GM23248 (cell line): ENCODE measurements around the gene GRK6. TPM values are rescaled to one million over a fixed set of nuclear protein-coding genes. Genes with fewer than 3 reads are reported as not detected.

Experiments used
- DNase-seq: peaks from one replicate; pipeline ENCODE4 v3.0.0-alpha.2; 2015
- H2AFZ ChIP-seq: fragments of 200-600 bp; sonication (generic); 2 replicates; pipeline ENCODE4 v1.6.1; 2016; ENCODE audit warnings: antibody characterized with exemption
- H3F3A ChIP-seq: fragments of 200-600 bp; sonication (generic); 2 replicates; pipeline ENCODE4 v1.6.1; 2016; ENCODE audit warnings: mild to moderate bottlenecking, antibody characterized with exemption, mixed run types; ENCODE audit not compliant: insufficient read depth
- H3K27ac ChIP-seq: fragments of 200-600 bp; sonication (generic); 2 replicates; pipeline ENCODE4 v1.5.1; 2016; ENCODE audit warnings: mild to moderate bottlenecking
- H3K27me3 ChIP-seq: fragments of 200-600 bp; sonication (generic); replicated peaks from 2 replicates; pipeline ENCODE4 v1.6.1; 2016; ENCODE audit warnings: mild to moderate bottlenecking; ENCODE audit not compliant: insufficient read depth
- H3K36me3 ChIP-seq: fragments of 200-600 bp; sonication (generic); 2 replicates; pipeline ENCODE4 v1.6.1; 2016; ENCODE audit warnings: low read depth, mild to moderate bottlenecking
- H3K4me1 ChIP-seq: fragments of 200-600 bp; sonication (generic); 2 replicates; pipeline ENCODE4 v1.6.1; 2016; ENCODE audit warnings: mild to moderate bottlenecking; ENCODE audit not compliant: insufficient read depth
- H3K4me2 ChIP-seq: fragments of 200-600 bp; sonication (generic); one replicate; pipeline ENCODE4 v1.6.1; 2016; ENCODE audit warnings: mild to moderate bottlenecking; ENCODE audit not compliant: unreplicated experiment
- H3K4me3 ChIP-seq: fragments of 200-600 bp; sonication (generic); 2 replicates; pipeline ENCODE4 v1.5.1; 2016; ENCODE audit warnings: mild to moderate bottlenecking
- H3K79me2 ChIP-seq: fragments of 200-600 bp; sonication (generic); 2 replicates; pipeline ENCODE4 v1.6.1; 2016; ENCODE audit warnings: mild to moderate bottlenecking; ENCODE audit not compliant: insufficient read depth
- H3K9ac ChIP-seq: fragments of 200-600 bp; sonication (generic); 2 replicates; pipeline ENCODE4 v1.6.1; 2016; ENCODE audit warnings: mild to moderate bottlenecking
- H3K9me2 ChIP-seq: fragments of 200-600 bp; sonication (generic); 2 replicates; pipeline ENCODE4 v1.6.1; 2016; ENCODE audit warnings: mixed run types, mild to moderate bottlenecking, moderate library complexity; ENCODE audit not compliant: insufficient read depth
- H3K9me3 ChIP-seq: fragments of 200-600 bp; sonication (generic); one replicate; pipeline ENCODE4 v1.6.1; 2017; ENCODE audit warnings: low read depth
- H4K20me1 ChIP-seq: fragments of 200-600 bp; sonication (generic); 2 replicates; pipeline ENCODE4 v1.6.0; 2016; ENCODE audit not compliant: insufficient read depth
- EZH2 ChIP-seq: fragments of 200-600 bp; sonication (generic); IDR thresholded peaks from 2 replicates; pipeline ENCODE4 v1.6.1; 2018; ENCODE audit warnings: antibody characterized with exemption, mild to moderate bottlenecking; ENCODE audit not compliant: insufficient read depth, poor library complexity, severe bottlenecking
- EZH2phosphoT487 ChIP-seq: fragments of 200-600 bp; sonication (generic); IDR thresholded peaks from 2 replicates; pipeline ENCODE4 v1.6.1; 2018; ENCODE audit warnings: antibody characterized with exemption, moderate library complexity, mild to moderate bottlenecking, low read depth; ENCODE audit not compliant: insufficient read depth
- WGBS, 2 experiments: methylation state at CpG; one replicate each; pipeline ENCODE4 v1.1.6; 2015 to 2017; ENCODE audit warnings: low lambda C conversion rate in 2 of 2, low coverage in 1 of 2; ENCODE audit errors: missing lambda C conversion rate in 2 of 2; 5-methylcytosine and 5-hydroxymethylcytosine counted together
- in situ Hi-C: fragments of 300-500 bp; cut with MboI; formaldehyde crosslinking; loops from 2 replicates; pipeline ENCODE4 v1.15.0; 2020
- polyA plus RNA-seq: library from polyadenylated mRNA; unstranded; fragments of >200 nt; fragmentation: Nextera tagmentation; extraction: Ambion mirVana; gene quantifications from 2 replicates; pipeline ENCODE4 v1.2.1, GENCODE V29; 2016
- total RNA-seq: library from RNA; depleted of rRNA; stranded (reverse); fragments of >200 nt; shearing (Covaris generic); gene quantifications from 2 replicates; pipeline ENCODE4 v1.2.3, GENCODE V29; 2014

The GRK6 gene
- total and polyA plus RNA-seq, 2 experiments from 2014 or later, result 7.7 to 30.4 TPM

DNA sequence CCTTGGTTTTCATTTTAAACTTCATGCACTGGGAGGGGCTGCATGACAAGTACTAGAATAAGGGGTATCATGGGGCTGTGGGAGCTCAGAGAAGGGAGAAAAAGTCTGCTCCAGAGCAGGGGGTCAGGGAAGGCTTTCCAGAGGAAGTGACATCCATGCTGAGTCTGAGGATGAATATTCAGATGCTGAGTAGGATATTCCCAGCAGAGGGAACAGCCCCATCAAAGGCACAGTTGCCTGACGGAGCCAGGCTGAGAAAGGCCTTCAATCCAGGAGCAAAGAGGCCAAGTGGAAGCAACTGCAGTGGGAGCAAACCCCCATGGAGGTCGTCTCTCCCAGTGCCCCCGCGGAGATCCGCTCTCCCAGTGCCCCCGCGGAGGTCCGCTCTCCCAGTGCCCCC lies 30.4 kb upstream of the GRK6 start:
- H2AFZ ChIP-seq, result no peak overlapping the region
- H3K4me1 ChIP-seq, result no peaks in the 10 kb centered on the region
- H3K9ac ChIP-seq, result no peak overlapping the region
- H3K27me3 ChIP-seq, result peaks cover 29% of the 10 kb centered on the region
- no peaks in the 10 kb centered on the region for H4K20me1 ChIP-seq
- H3K4me2 ChIP-seq, result no peak overlapping the region
- no peak for DNase-seq
- no peak overlapping the region for H3K4me3 ChIP-seq
- no peaks in the 10 kb centered on the region for H3K79me2 ChIP-seq
- no peak for TF ChIP-seq EZH2
- TF ChIP-seq EZH2phosphoT487, result no peak
- H3K9me2 ChIP-seq, result no peaks in the 10 kb centered on the region
- no peaks in the 10 kb centered on the region for H3K36me3 ChIP-seq
- whole genome bisulfite sequencing, 2 experiments, result 30 to 52% methylated on average over 5 to 6 of the region's 8 CpGs
- no peak overlapping the region for H3K27ac ChIP-seq
- in situ Hi-C loops, result loop anchor here (10.0 kb wide), 1 partner anchor 59 kb away; no protein-coding TSS in a partner anchor
- no peaks in the 10 kb centered on the region for H3F3A ChIP-seq
- no peaks in the 10 kb centered on the region for H3K9me3 ChIP-seq

DNA sequence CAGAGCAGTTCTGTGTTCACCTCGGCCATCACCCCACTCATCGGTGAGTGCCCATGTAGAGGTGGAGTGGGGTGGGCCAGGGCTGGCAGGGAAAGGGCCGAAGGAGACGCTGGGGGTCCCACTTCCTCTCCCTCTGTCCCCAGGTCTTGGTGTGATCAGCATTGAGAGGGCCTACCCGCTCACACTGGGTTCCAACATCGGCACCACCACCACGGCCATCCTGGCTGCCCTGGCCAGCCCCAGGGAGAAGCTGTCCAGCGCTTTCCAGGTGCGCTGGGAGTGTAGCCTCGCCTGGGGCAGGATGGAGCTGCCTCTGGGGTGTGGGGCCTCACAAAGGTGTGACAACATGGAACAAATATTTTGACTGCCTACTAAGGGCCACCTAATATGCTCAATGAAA lies 29.7 kb upstream of the GRK6 start:
- TF ChIP-seq EZH2phosphoT487 (no peak), EZH2 (no peak)
- H3F3A ChIP-seq, result peaks cover 5% of the 10 kb centered on the region; the same call in 1 of the 2 replicates
- H3K9ac ChIP-seq, result no peak overlapping the region
- no peak overlapping the region for H3K4me3 ChIP-seq
- H3K27me3 ChIP-seq, result peaks cover 36% of the 10 kb centered on the region
- DNase-seq, result no peak
- no peak overlapping the region for H3K4me2 ChIP-seq
- H3K27ac ChIP-seq, result no peak overlapping the region
- H3K79me2 ChIP-seq, result no peaks in the 10 kb centered on the region
- no peaks in the 10 kb centered on the region for H3K9me2 ChIP-seq
- no peaks in the 10 kb centered on the region for H3K4me1 ChIP-seq
- no peaks in the 10 kb centered on the region for H3K36me3 ChIP-seq
- in situ Hi-C loops, result loop anchor here (10.0 kb wide), 1 partner anchor 58 kb away; no protein-coding TSS in a partner anchor
- WGBS, 2 experiments, result 70 to 78% methylated on average over 8 to 10 of the region's 10 CpGs
- H3K9me3 ChIP-seq, result no peaks in the 10 kb centered on the region
- no peaks in the 10 kb centered on the region for H4K20me1 ChIP-seq
- H2AFZ ChIP-seq, result no peak overlapping the region

DNA sequence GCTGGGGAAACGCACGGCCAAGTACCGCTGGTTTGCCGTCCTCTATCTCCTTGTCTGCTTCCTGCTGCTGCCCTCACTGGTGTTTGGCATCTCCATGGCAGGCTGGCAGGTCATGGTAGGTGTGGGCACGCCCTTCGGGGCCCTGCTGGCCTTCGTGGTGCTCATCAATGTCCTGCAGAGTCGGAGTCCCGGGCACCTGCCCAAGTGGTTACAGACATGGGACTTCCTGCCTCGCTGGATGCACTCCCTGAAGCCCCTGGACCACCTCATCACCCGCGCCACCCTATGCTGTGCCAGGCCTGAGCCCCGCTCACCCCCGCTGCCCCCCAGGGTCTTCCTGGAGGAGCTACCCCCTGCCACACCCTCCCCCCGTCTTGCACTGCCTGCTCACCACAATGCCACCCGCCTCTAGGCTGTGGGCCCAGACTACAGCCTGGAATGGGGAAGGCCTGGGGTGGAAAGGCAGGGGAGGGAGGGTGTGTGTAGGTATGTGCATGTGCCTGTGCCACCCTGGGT lies 28.5 kb upstream of the GRK6 start:
- DNase-seq, result no peak
- Histone ChIP-seq H3K27me3 (peaks cover 47% of the 10 kb centered on the region), H4K20me1 (no peaks in the 10 kb centered on the region), H3K4me3 (no peak overlapping the region), H3K79me2 (no peaks in the 10 kb centered on the region), H3K4me1 (no peaks in the 10 kb centered on the region), H3K9me2 (no peaks in the 10 kb centered on the region), H3K4me2 (no peak overlapping the region), H3F3A (peaks cover 8% of the 10 kb centered on the region; the same call in 1 of the 2 replicates), H2AFZ (no peak overlapping the region), H3K36me3 (no peaks in the 10 kb centered on the region), H3K27ac (no peak overlapping the region), H3K9me3 (no peaks in the 10 kb centered on the region), H3K9ac (no peak overlapping the region)
- WGBS, 2 experiments, result 73 to 82% methylated on average over 12 to 16 of the region's 16 CpGs
- in situ Hi-C loops, result loop anchor here (10.0 kb wide), 1 partner anchor 57 kb away; no protein-coding TSS in a partner anchor
- TF ChIP-seq EZH2phosphoT487 (no peak), EZH2 (no peak)

DNA sequence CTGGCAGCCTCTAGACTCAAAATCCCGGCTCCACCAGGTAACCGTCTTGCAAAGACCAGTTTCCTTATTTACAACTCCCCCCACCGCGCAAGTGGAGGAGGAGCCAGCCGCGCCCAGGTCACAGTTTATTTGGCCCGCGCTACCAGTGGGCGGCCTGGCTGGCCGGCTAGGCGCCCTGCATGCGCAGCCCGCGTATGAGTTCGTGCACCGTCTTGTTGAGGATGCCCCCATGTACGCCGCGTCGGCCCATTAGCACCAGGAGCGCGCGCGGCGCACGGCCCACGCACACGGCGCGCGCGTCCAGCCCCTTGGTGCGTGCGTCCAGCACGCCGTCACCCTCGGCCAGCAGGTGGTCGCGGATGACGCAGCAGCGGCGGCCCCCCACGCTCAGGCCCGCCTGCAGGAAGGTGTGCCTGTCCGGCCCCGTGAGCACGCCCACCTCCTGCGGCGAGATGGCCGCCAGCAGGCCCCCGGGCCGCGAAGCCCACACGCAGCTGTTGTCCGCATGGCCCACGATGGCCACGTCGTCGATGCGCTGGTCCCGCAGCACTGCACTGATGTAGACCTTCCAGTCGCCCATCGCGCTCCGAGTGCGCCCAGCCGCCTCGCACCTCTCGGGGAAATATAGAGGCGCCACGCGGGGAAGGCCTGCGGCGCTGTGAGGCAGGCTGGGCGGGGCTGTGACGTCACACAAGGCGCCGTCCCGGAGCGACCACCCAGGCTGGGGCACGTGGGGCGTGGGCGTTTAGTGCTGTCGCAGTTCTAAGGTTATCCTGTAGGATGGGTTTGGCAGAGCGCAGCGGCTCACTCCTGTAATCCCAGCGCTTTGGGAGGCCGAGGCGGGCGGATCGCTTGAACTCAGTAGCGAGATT lies 26.2 kb upstream of the GRK6 start, which contains the start of gene PFN3:
Gene PFN3 (minus strand): TSS at position 665 of the 872 bp plus-strand sequence. CDS start 85 bp downstream, at position 580.
- TF ChIP-seq EZH2phosphoT487, result no peak
- TF ChIP-seq EZH2, result peak; percentile 65
- no peaks in the 10 kb centered on the region for H4K20me1 ChIP-seq
- H3K4me3 ChIP-seq, result no peak within 1 kb of the TSS
- no peaks in the 10 kb centered on the region for H3K4me1 ChIP-seq
- no peaks in the 10 kb centered on the region for H3K79me2 ChIP-seq
- 12 to 14% methylated on average over 75 to 87 of the region's 92 CpGs for WGBS, 2 experiments
- H3K36me3 ChIP-seq, result no peaks in the 10 kb centered on the region
- in situ Hi-C loops, result loop anchor here (10.0 kb wide), 1 partner anchor 55 kb away; no protein-coding TSS in a partner anchor
- H3K27ac ChIP-seq, result no peak within 1 kb of the TSS
- H3F3A ChIP-seq, result peaks cover 8% of the 10 kb centered on the region; the same call in 1 of the 2 replicates
- H3K9ac ChIP-seq, result no peak within 1 kb of the TSS
- no peaks in the 10 kb centered on the region for H3K9me3 ChIP-seq
- peaks cover 49% of the 10 kb centered on the region for H3K27me3 ChIP-seq
- no peaks in the 10 kb centered on the region for H3K9me2 ChIP-seq
- H3K4me2 ChIP-seq, result no peak within 1 kb of the TSS
- DNase-seq, result peak; percentile 59
- H2AFZ ChIP-seq, result no peak within 1 kb of the TSS
